Measurements from ENCODE around the gene TTC12. TPM values are rescaled to one million over a fixed set of nuclear protein-coding genes. Genes with fewer than 3 reads are reported as not detected.

The TTC12 gene
- total RNA-seq, 1 donor from 2014 or later, result 11.1 TPM

- H3K36me3 Mint-ChIP-seq (ENCODE audit: low read depth, unreplicated experiment), result no peaks in the 10 kb centered on the region
These were observed 90.6 kb downstream of the TTC12 start for GRCh38 chr11:113404859-113405430.

GRCh38 chr11:113405724-113406478, 91.5 kb downstream of the TTC12 start:
- Mint-ChIP-seq H3K9me3 (ENCODE audit: unreplicated experiment) (no peaks in the 10 kb centered on the region), H3K27me3 (ENCODE audit: unreplicated experiment) (peaks cover 7% of the 10 kb centered on the region), H3K27ac (ENCODE audit: unreplicated experiment) (no peak overlapping the region), H3K4me1 (ENCODE audit: unreplicated experiment) (peaks cover 38% of the 10 kb centered on the region), H3K36me3 (ENCODE audit: low read depth, unreplicated experiment) (no peaks in the 10 kb centered on the region), H3K4me3 (ENCODE audit: unreplicated experiment) (no peak overlapping the region)
- TF ChIP-seq CTCF (IDR thresholded peaks at IDR 0.05; ENCODE audit: unreplicated experiment), result no peak
- no peak for DNase-seq (ENCODE audit: low spot score)

More at GRCh38 chr11:113404859-113405430, 90.6 kb downstream of the TTC12 start:
- no peak for TF ChIP-seq CTCF (IDR thresholded peaks at IDR 0.05; ENCODE audit: unreplicated experiment)
- peaks cover 38% of the 10 kb centered on the region for H3K4me1 Mint-ChIP-seq (ENCODE audit: unreplicated experiment)
- H3K27me3 Mint-ChIP-seq (ENCODE audit: unreplicated experiment), result peaks cover 7% of the 10 kb centered on the region
- DNase-seq (ENCODE audit: low spot score), result no peak
- H3K9me3 Mint-ChIP-seq (ENCODE audit: unreplicated experiment), result no peaks in the 10 kb centered on the region
- peak overlapping the region; percentile 70 for H3K27ac Mint-ChIP-seq (ENCODE audit: unreplicated experiment)
- H3K4me3 Mint-ChIP-seq (ENCODE audit: unreplicated experiment), result peak overlapping the region; percentile 29

GRCh38 chr11:113407163-113407562, 92.8 kb downstream of the TTC12 start:
- H3K9me3 Mint-ChIP-seq (ENCODE audit: unreplicated experiment), result no peaks in the 10 kb centered on the region
- H3K27me3 Mint-ChIP-seq (ENCODE audit: unreplicated experiment), result peaks cover 7% of the 10 kb centered on the region
- no peak overlapping the region for H3K4me3 Mint-ChIP-seq (ENCODE audit: unreplicated experiment)
- peaks cover 38% of the 10 kb centered on the region for H3K4me1 Mint-ChIP-seq (ENCODE audit: unreplicated experiment)
- TF ChIP-seq CTCF (IDR thresholded peaks at IDR 0.05; ENCODE audit: unreplicated experiment), result no peak
- no peak overlapping the region for H3K27ac Mint-ChIP-seq (ENCODE audit: unreplicated experiment)
- H3K36me3 Mint-ChIP-seq (ENCODE audit: low read depth, unreplicated experiment), result no peaks in the 10 kb centered on the region
- no peak for DNase-seq (ENCODE audit: low spot score)

GRCh38 chr11:113408206-113408605, 93.8 kb downstream of the TTC12 start:
- H3K9me3 Mint-ChIP-seq (ENCODE audit: unreplicated experiment), result no peaks in the 10 kb centered on the region
- H3K27ac Mint-ChIP-seq (ENCODE audit: unreplicated experiment), result no peak overlapping the region
- H3K4me1 Mint-ChIP-seq (ENCODE audit: unreplicated experiment), result peaks cover 32% of the 10 kb centered on the region
- H3K4me3 Mint-ChIP-seq (ENCODE audit: unreplicated experiment), result no peak overlapping the region
- peaks cover 7% of the 10 kb centered on the region for H3K27me3 Mint-ChIP-seq (ENCODE audit: unreplicated experiment)
- DNase-seq (ENCODE audit: low spot score), result no peak
- no peaks in the 10 kb centered on the region for H3K36me3 Mint-ChIP-seq (ENCODE audit: low read depth, unreplicated experiment)
- no peak for TF ChIP-seq CTCF (IDR thresholded peaks at IDR 0.05; ENCODE audit: unreplicated experiment)

- H3K9me3 Mint-ChIP-seq (ENCODE audit: unreplicated experiment), result no peaks in the 10 kb centered on the region
- H3K4me1 Mint-ChIP-seq (ENCODE audit: unreplicated experiment), result peaks cover 27% of the 10 kb centered on the region
- TF ChIP-seq CTCF (IDR thresholded peaks at IDR 0.05; ENCODE audit: unreplicated experiment), result no peak
- H3K27ac Mint-ChIP-seq (ENCODE audit: unreplicated experiment), result no peak overlapping the region
- DNase-seq (ENCODE audit: low spot score), result no peak
- no peak overlapping the region for H3K4me3 Mint-ChIP-seq (ENCODE audit: unreplicated experiment)
- H3K36me3 Mint-ChIP-seq (ENCODE audit: low read depth, unreplicated experiment), result no peaks in the 10 kb centered on the region
- H3K27me3 Mint-ChIP-seq (ENCODE audit: unreplicated experiment), result peaks cover 5% of the 10 kb centered on the region
These were observed 94.5 kb downstream of the TTC12 start for GRCh38 chr11:113408887-113409286.

Measured in endothelial cell (in vitro differentiated cells).